ENCODE data around the gene KIAA0232.
A peak's percentile ranks its signal among the peaks of the same experiment; 100 is the strongest.

KIAA0232 gene

DNA sequence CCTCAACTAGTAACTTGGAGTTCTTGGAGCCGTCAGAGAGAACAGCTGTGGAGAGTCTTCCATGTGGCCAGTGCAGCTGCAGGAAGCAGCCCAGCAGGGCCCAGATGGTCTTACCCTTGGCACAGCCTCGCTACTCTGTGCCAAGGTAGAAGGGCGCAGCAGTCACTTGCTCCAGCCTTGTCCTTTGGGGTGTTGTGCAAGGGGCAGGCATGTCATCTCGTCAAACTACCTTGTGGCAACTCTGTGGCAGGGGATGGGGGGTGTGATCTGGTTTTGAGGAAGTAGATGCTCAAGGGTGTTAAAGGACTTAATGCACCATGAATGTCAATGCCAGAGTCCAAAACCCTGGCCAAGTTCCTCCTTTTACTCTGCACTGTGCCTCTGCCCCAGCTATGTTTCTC is 92.9 kb downstream of the KIAA0232 start:
- no peak overlapping the region for H3K4me3 ChIP-seq
- no peak overlapping the region for H3K27ac ChIP-seq
- TF ChIP-seq, protein P1, sequence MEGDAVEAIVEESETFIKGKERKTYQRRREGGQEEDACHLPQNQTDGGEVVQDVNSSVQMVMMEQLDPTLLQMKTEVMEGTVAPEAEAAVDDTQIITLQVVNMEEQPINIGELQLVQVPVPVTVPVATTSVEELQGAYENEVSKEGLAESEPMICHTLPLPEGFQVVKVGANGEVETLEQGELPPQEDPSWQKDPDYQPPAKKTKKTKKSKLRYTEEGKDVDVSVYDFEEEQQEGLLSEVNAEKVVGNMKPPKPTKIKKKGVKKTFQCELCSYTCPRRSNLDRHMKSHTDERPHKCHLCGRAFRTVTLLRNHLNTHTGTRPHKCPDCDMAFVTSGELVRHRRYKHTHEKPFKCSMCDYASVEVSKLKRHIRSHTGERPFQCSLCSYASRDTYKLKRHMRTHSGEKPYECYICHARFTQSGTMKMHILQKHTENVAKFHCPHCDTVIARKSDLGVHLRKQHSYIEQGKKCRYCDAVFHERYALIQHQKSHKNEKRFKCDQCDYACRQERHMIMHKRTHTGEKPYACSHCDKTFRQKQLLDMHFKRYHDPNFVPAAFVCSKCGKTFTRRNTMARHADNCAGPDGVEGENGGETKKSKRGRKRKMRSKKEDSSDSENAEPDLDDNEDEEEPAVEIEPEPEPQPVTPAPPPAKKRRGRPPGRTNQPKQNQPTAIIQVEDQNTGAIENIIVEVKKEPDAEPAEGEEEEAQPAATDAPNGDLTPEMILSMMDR (IDR thresholded peaks at IDR 0.05), result no peak
- no peak for DNase-seq (ENCODE audit: low spot score)

DNA sequence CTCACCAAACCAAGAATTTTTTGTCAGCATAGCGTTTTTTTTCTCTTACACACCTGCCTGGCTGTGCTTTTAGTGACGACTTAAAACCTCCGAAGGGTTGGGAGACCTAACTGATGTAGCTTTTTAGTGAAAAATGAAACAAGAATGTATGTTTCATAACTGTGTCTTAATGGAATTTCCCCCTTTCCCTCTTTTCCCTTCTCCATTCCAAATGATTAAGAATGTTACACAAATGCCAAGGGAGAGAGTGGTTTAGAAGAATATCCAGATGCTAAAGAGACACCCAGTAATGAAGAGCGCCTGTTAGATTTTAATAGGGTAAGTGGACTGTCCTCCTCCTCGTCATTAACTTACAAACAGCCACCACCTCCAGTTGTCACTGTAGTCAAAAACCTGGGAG is 93.9 kb downstream of the KIAA0232 start:
- Histone ChIP-seq H3K4me3 (no peak overlapping the region), H3K27ac (no peak overlapping the region)
- TF ChIP-seq, protein P1 (IDR thresholded peaks at IDR 0.05), result no peak
- no peak for DNase-seq (ENCODE audit: low spot score)

DNA sequence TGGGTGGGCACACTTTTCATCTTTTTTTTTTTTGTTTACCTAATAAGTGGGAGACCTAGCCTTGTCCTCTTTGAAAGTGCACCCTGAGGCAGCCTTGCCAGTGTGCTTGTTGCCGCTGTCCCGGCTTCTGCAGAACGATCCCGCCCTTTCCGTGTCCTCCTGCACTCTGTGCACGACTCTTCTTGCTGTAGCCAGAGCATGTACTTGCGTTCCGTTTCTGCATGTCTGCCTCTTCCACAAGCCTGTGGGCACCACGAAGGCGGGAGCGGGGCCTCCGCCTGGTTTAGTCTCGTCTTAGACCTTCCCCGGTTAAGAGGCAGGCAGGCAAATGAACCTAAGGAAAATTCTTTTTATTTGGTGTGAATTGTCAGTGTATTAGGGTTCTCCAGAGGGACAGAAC is 94.5 kb downstream of the KIAA0232 start:
- TF ChIP-seq, protein P1 (IDR thresholded peaks at IDR 0.05), result no peak
- no peak overlapping the region for H3K27ac ChIP-seq
- no peak for DNase-seq (ENCODE audit: low spot score)

DNA sequence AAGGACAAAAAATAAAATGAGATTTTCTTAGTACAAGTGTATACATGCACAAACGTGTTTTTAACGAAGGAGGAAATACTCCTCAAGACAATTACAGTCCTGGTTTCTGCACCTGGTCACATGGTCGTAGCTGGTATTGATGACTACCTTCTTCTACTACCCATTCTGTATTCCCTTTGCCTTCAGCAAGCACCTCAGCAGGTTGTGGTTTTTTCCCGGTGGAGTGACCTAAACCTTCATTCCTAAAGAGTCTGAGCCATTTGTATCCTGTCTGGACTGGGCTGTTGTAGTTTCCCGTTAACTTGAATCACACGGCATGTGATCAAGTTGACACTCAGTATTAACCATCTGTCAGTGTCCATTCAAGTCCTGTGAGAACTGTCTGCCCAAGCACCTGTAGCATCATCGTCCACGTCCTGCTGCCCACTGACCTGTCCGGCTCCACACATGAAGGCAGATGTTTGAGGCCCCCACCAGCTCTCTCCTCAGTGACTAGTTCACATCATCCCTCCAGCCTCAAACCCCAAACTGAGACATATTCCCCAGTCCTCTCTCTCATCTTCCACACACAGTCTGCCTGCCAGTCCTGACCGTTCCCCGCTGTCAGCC is 96.0 kb downstream of the KIAA0232 start:
- peak; percentile 47 for DNase-seq (ENCODE audit: low spot score)

More for the DNA sequence above, 94.5 kb downstream of the KIAA0232 start:
- H3K4me3 ChIP-seq, result no peak overlapping the region

DNA sequence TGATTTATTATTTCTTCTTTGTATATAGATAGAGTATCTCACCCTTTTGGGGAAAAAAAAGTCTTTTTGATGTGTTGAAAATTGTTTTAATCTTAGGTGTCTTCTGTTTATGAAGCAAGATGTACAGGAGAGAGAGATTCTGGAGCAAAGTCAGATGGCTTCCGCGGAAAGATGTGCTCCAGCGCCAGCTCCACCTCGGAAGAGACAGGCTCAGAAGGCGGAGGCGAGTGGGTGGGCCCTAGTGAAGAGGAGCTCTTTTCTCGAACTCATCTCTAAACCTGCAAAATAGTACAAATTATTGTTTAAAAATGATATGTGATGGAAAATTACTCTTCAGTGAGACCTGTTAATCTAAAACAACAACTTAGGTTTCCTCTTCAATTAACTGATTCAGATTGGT is 98.2 kb downstream of the KIAA0232 start:
- DNase-seq (ENCODE audit: low spot score), result no peak
- TF ChIP-seq, protein P1 (IDR thresholded peaks at IDR 0.05), result no peak
- H3K27ac ChIP-seq, result no peak overlapping the region

More for the DNA sequence above, 96.0 kb downstream of the KIAA0232 start:
- TF ChIP-seq, protein P1 (IDR thresholded peaks at IDR 0.05), result no peak
- Histone ChIP-seq H3K27ac (no peak overlapping the region), H3K4me3 (no peak overlapping the region)

DNA sequence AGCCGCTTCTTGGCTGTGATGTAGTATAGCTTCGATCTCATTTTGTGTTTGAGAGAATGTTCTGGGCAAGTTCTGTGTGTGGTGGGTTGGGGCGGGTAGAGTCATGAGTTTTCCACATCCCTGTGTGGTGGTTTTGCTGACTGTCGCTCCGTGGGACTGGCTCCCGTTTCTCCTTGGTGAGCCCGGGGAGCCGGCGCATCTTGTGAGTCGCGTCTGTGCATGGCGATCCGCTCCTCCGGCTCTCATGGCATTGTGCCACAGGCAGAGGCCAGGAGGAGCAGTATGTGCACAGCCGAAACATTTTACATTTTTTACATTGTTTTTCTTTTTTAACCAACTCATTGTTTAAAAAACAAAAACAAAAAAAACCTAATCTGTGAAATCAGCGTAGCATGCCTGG is 99.4 kb downstream of the KIAA0232 start:
- H3K27ac ChIP-seq, result no peak overlapping the region
- DNase-seq (ENCODE audit: low spot score), result peak; percentile 57
- TF ChIP-seq, protein P1 (IDR thresholded peaks at IDR 0.05), result no peak
- H3K4me3 ChIP-seq, result no peak overlapping the region

More for the DNA sequence above, 98.2 kb downstream of the KIAA0232 start:
- no peak overlapping the region for H3K4me3 ChIP-seq

DNA sequence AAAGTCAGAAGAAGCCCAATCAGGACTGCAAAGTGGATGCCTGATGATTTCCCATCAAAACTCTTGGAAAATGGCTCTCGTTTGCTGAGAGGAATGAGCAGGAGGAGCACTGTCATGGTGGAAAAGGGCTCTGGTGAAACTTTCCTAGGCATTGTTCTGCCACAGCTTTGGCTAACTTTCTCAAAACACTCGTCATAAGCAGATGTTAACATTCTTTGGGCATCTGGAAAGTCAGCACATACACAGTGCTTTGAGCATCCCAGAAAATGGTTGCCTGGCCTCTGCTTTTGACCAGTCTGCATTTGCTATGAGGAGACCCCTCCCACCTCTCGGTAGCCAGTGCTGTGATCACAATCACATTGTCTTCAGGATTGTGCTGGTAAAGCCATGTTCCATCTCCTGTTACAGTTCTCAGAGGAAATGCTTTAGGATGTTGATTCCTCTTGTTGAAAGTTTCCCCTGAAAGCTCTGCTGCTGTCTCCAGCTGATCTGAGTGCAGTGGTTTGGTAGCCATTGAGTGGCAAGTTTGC is 101.9 kb downstream of the KIAA0232 start:
- Histone ChIP-seq H3K4me3 (no peak overlapping the region), H3K27ac (no peak overlapping the region)
- peak; percentile 28 for DNase-seq (ENCODE audit: low spot score)
- TF ChIP-seq, protein P1 (IDR thresholded peaks at IDR 0.05), result no peak
